K562 (cell line): ENCODE results near the gene CYP51A1. TPM values are rescaled to one million over a fixed set of nuclear protein-coding genes. Genes with fewer than 3 reads are reported as not detected.

Experiments used
- ARID1B ChIP-seq: fragments of 450-650 bp; IDR thresholded peaks from 2 replicates; pipeline ENCODE4 v1.6.1; 2016; ENCODE audit warnings: antibody characterized with exemption, mild to moderate bottlenecking, inconsistent platforms
- CBFA2T3 ChIP-seq: fragments of 450-650 bp; IDR thresholded peaks from 2 replicates; pipeline ENCODE4 v1.6.1; 2017
- FIP1L1 ChIP-seq: fragments of 200-400 bp; formaldehyde crosslinking; IDR thresholded peaks from 2 replicates; pipeline ENCODE4 v1.6.1; 2018; ENCODE audit warnings: mild to moderate bottlenecking, low read depth, low read length; ENCODE audit not compliant: poor library complexity, severe bottlenecking
- HEY1 ChIP-seq: fragments of 250-450 bp; sonication (Bioruptor Pico); IDR thresholded peaks from 2 replicates; pipeline ENCODE4 v1.5.0; 2020; ENCODE audit warnings: mild to moderate bottlenecking, moderate library complexity, borderline replicate concordance
- IRF2 ChIP-seq: sonication (generic); formaldehyde crosslinking; IDR thresholded peaks from 2 replicates; pipeline ENCODE4 v1.8.1; 2022; ENCODE audit warnings: mild to moderate bottlenecking, missing genetic modification reagents
- JUNB ChIP-seq: fragments of 450-650 bp; formaldehyde crosslinking; conservative IDR thresholded peaks from 2 replicates; pipeline ENCODE4 v1.4.0; 2020; ENCODE audit warnings: mild to moderate bottlenecking
- MCM3 ChIP-seq: fragments of 450-650 bp; IDR thresholded peaks from 2 replicates; pipeline ENCODE4 v1.6.1; 2016
- MXI1 ChIP-seq: IDR thresholded peaks from 2 replicates; pipeline ENCODE4 v1.6.1; 2011; ENCODE audit warnings: low read depth, mild to moderate bottlenecking, improper control_type of control experiment, low read length
- PPARD ChIP-seq: fragments of 250-450 bp; sonication (Bioruptor Pico); IDR thresholded peaks from 2 replicates; pipeline ENCODE4 v1.8.0; 2022; ENCODE audit warnings: inconsistent platforms, mild to moderate bottlenecking, moderate library complexity
- PTBP1 ChIP-seq: fragments of 200-400 bp; formaldehyde crosslinking; IDR thresholded peaks from 2 replicates; pipeline ENCODE4 v1.6.1; 2017; ENCODE audit warnings: low read depth, low read length
- PTTG1 ChIP-seq: fragments of 450-650 bp; IDR thresholded peaks from 2 replicates; pipeline ENCODE4 v1.6.1; 2016; ENCODE audit warnings: low read depth, mild to moderate bottlenecking, missing genetic modification characterization, missing compliant biosample characterization
- RAD21 ChIP-seq, 2 experiments: fragments of 250-450 bp in 1 of 2; fragments of 450-650 bp in 1 of 2; sonication (Bioruptor Pico) in 1 of 2; formaldehyde crosslinking in 1 of 2; IDR thresholded peaks in 1 of 2; conservative IDR thresholded peaks in 1 of 2; 2 replicates each; pipeline versions ENCODE4 v1.4.0 to v1.8.0; 2020 to 2022; ENCODE audit warnings: mild to moderate bottlenecking in 2 of 2, moderate library complexity in 1 of 2
- RFX7 ChIP-seq: fragments of 250-450 bp; sonication (Bioruptor Pico); IDR thresholded peaks from 2 replicates; pipeline ENCODE4 v1.5.1; 2021; ENCODE audit warnings: mild to moderate bottlenecking
- ZC3H8 ChIP-seq: fragments of 450-650 bp; IDR thresholded peaks from 2 replicates; pipeline ENCODE4 v1.6.1; 2017
- ZNF347 ChIP-seq: fragments of 450-650 bp; formaldehyde crosslinking; IDR thresholded peaks from 2 replicates; pipeline ENCODE4 v1.4.0; 2020; ENCODE audit warnings: low read depth, mild to moderate bottlenecking, moderate library complexity
- ZNF696 ChIP-seq: fragments of 250-450 bp; sonication (Bioruptor Pico); conservative IDR thresholded peaks from 2 replicates; pipeline ENCODE4 v1.4.0; 2020; ENCODE audit warnings: mild to moderate bottlenecking, moderate library complexity
- ZNF778 ChIP-seq: fragments of 450-650 bp; formaldehyde crosslinking; IDR thresholded peaks from 2 replicates; pipeline ENCODE4 v1.4.0; 2020; ENCODE audit warnings: mild to moderate bottlenecking, moderate library complexity
- ZNF780A ChIP-seq: fragments of 250-450 bp; sonication (Bioruptor Pico); IDR thresholded peaks from 2 replicates; pipeline ENCODE4 v1.5.0; 2021; ENCODE audit warnings: mild to moderate bottlenecking
- polyA plus RNA-seq, 8 experiments: library from polyadenylated mRNA; depleted of rRNA in 4 of 8; stranded (reverse) in 5 of 8; unstranded in 3 of 8; fragments of >200 nt; fragmentation: Nextera tagmentation in 2 of 8; fragmentation: Illumina TruSeq in 1 of 8; extraction: Ambion mirVana in 2 of 8; extraction: Trizol in 1 of 8; gene quantifications; 2 replicates each; pipeline versions ENCODE4 v1.2.1 to v1.2.3, GENCODE V29; 2011 to 2014; ENCODE audit warnings: inconsistent platforms in 1 of 8, missing spikeins in 1 of 8
- total RNA-seq, 7 experiments: library from RNA; depleted of rRNA in 6 of 7; stranded (reverse); fragments of >200 nt in 6 of 7; fragmentation: Illumina TruSeq in 2 of 7; extraction: Trizol in 2 of 7; gene quantifications; 2 replicates each; pipeline versions ENCODE4 v1.2.1 to v1.2.3, GENCODE V29; 2011 to 2021; ENCODE audit warnings: low replicate concordance in 1 of 7
- TF ChIP-seq, protein P1 (sequence below): sonication (generic); formaldehyde crosslinking; IDR thresholded peaks from 2 replicates; pipeline ENCODE4 v1.8.0; 2023; ENCODE audit warnings: mild to moderate bottlenecking, missing genetic modification reagents
- TF ChIP-seq, protein P2 (sequence below): fragments of 250-450 bp; sonication (Bioruptor Pico); IDR thresholded peaks from 2 replicates; pipeline ENCODE4 v1.8.0; 2021; ENCODE audit warnings: mild to moderate bottlenecking, moderate library complexity

CYP51A1 gene
- total and polyA plus RNA-seq, 9 of the 15 experiments (the other 6 are each of a cell fraction or from before 2014, with no cell fraction given), result 35.4 to 151 (median 80.3) TPM

DNA sequence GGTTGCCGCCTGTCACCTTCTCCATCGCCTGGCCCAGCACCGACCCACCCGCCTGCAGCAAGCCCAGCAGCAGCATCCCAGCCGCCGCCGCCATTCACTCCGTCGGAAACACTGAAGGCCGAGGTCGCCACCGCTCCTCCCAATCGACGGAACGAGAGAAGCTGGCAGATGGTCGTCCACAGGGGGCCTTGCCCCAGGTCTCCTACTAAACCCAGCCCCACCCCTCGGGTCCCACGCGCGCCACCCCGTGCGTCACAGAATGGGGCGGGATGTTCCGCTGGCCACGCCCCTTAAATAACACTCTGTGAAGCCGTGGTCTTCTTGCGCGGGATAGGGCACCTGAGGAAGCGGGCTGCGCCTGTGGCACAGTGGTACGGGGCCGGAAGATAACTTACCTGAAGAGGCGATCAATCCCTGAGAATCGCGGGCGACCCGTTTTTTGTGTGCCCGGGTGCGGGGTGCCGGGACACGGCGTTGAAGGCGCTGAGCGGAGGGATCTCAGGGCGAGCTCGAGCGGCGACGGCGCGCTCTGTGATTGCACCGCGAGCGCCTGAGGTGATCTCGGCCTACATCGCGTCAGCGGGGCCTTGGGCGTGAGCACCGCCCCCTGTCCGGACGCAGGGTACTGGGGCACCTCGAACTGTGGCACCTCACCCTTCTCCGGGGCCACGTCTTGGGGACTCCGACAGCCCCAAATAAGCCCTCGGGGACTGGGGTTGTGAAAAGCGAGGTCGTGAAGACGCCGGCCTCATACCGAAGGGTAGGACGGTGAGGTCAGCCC lies at the start of gene CYP51A1 (continued):
- no peak; a peak in 2 of 4 replicates for TF ChIP-seq RAD21 (CRISPR knock-in tag; conservative IDR thresholded peaks at IDR 0.05 in 1 of 2, IDR thresholded peaks at IDR 0.05 in 1 of 2)
- TF ChIP-seq MCM3, result no peak
- no peak for TF ChIP-seq ZNF696 (CRISPR knock-in tag)
- TF ChIP-seq ZNF780A, result no peak
- TF ChIP-seq PTBP1, result no peak
- no peak for TF ChIP-seq CBFA2T3
- TF ChIP-seq JUNB, result no peak
- TF ChIP-seq, protein P1, sequence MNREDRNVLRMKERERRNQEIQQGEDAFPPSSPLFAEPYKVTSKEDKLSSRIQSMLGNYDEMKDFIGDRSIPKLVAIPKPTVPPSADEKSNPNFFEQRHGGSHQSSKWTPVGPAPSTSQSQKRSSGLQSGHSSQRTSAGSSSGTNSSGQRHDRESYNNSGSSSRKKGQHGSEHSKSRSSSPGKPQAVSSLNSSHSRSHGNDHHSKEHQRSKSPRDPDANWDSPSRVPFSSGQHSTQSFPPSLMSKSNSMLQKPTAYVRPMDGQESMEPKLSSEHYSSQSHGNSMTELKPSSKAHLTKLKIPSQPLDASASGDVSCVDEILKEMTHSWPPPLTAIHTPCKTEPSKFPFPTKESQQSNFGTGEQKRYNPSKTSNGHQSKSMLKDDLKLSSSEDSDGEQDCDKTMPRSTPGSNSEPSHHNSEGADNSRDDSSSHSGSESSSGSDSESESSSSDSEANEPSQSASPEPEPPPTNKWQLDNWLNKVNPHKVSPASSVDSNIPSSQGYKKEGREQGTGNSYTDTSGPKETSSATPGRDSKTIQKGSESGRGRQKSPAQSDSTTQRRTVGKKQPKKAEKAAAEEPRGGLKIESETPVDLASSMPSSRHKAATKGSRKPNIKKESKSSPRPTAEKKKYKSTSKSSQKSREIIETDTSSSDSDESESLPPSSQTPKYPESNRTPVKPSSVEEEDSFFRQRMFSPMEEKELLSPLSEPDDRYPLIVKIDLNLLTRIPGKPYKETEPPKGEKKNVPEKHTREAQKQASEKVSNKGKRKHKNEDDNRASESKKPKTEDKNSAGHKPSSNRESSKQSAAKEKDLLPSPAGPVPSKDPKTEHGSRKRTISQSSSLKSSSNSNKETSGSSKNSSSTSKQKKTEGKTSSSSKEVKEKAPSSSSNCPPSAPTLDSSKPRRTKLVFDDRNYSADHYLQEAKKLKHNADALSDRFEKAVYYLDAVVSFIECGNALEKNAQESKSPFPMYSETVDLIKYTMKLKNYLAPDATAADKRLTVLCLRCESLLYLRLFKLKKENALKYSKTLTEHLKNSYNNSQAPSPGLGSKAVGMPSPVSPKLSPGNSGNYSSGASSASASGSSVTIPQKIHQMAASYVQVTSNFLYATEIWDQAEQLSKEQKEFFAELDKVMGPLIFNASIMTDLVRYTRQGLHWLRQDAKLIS, result peak; percentile 28
- TF ChIP-seq RFX7 (CRISPR knock-in tag), result no peak
- peak; percentile 78 for TF ChIP-seq ARID1B
- peak; percentile 65; the same call in 1 of the 2 replicates for TF ChIP-seq ZC3H8
- no peak for TF ChIP-seq PTTG1 (tag)
- TF ChIP-seq PPARD, result no peak
- no peak for TF ChIP-seq HEY1 (CRISPR knock-in tag)
- no peak for TF ChIP-seq ZNF778 (CRISPR knock-in tag)
- peak; percentile 33 for TF ChIP-seq MXI1
- TF ChIP-seq ZNF347, result no peak
- TF ChIP-seq, protein P2, sequence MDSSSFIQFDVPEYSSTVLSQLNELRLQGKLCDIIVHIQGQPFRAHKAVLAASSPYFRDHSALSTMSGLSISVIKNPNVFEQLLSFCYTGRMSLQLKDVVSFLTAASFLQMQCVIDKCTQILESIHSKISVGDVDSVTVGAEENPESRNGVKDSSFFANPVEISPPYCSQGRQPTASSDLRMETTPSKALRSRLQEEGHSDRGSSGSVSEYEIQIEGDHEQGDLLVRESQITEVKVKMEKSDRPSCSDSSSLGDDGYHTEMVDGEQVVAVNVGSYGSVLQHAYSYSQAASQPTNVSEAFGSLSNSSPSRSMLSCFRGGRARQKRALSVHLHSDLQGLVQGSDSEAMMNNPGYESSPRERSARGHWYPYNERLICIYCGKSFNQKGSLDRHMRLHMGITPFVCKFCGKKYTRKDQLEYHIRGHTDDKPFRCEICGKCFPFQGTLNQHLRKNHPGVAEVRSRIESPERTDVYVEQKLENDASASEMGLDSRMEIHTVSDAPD (CRISPR knock-in tag), result no peak
- TF ChIP-seq IRF2 (CRISPR knock-in tag), result no peak
- peak; percentile 43 for TF ChIP-seq FIP1L1
